ENCODE data around the gene MEI4. TPM values are rescaled to one million over a fixed set of nuclear protein-coding genes. Genes with fewer than 3 reads are reported as not detected.

The MEI4 gene
- total and polyA plus RNA-seq, 2 of the 13 experiments (the other 11 are each of a cell fraction or from before 2014, with no cell fraction given): not detected

- Histone ChIP-seq H2AFZ (ENCODE audit: low read length) (no peak overlapping the region), H3K27me3 (ENCODE audit: control insufficient read depth in 1 of 2, insufficient read depth in 2 of 2, low read length in 2 of 2) (no peaks in the 10 kb centered on the region), H3K9ac (ENCODE audit: insufficient read depth, low read depth, low read length) (no peak overlapping the region), H3K79me2 (ENCODE audit: insufficient read depth, low read length) (no peaks in the 10 kb centered on the region), H3K36me3 (replicated peaks in 1 of 2; ENCODE audit: control insufficient read depth in 1 of 2, insufficient read depth in 2 of 2, low read length in 2 of 2) (no peaks in the 10 kb centered on the region), H3K4me2 (ENCODE audit: low read depth, low read length) (no peak overlapping the region), H3K27ac (ENCODE audit: extremely low read length, insufficient read depth, low read length) (no peak overlapping the region), H3K9me3 (ENCODE audit: low read length) (no peaks in the 10 kb centered on the region), H4K20me1 (ENCODE audit: insufficient read depth, low read length) (no peaks in the 10 kb centered on the region), H3K4me1 (ENCODE audit: insufficient read depth, low read length) (no peaks in the 10 kb centered on the region), H3K4me3 (replicated peaks in 1 of 3; ENCODE audit: insufficient read depth in 1 of 3, low read depth in 2 of 3, low read length in 3 of 3) (no peak overlapping the region)
- in situ Hi-C loops (cut with HindIII; ENCODE audit: extremely low pct_ligation_motif_present, low pct_unique_long_range_greater_than_20kb): no loop called here
- ChIA-PET CTCF (ENCODE audit: low intra/inter-chr PET ratio, low total read pairs) (no interaction called here), POLR2A (no interaction called here)
- no TSS peak for BruUV-seq (replicated peaks)
- no peak for DNase-seq (ENCODE audit: low spot score)
- TF ChIP-seq ZNF446 (CRISPR knock-in tag; IDR thresholded peaks at IDR 0.05) (no peak), ZFY (CRISPR knock-in tag; IDR thresholded peaks at IDR 0.05) (no peak), ARNT (IDR thresholded peaks at IDR 0.05) (no peak), HNF1B (CRISPR knock-in tag; IDR thresholded peaks at IDR 0.05) (no peak), RBAK (CRISPR knock-in tag; IDR thresholded peaks at IDR 0.05) (no peak), HBP1 (CRISPR knock-in tag; IDR thresholded peaks at IDR 0.05; ENCODE audit: low read depth) (no peak), IKZF1 (IDR thresholded peaks at IDR 0.05) (no peak), CBX2 (IDR thresholded peaks at IDR 0.05; ENCODE audit: low read depth, low read length) (no peak), CBX2 (CRISPR knock-in tag; IDR thresholded peaks at IDR 0.05; ENCODE audit: low read depth) (no peak), CCDC6 (CRISPR knock-in tag; IDR thresholded peaks at IDR 0.05) (no peak), JUND (CRISPR knock-in tag; IDR thresholded peaks at IDR 0.05) (no peak), ZNF512B (CRISPR knock-in tag; IDR thresholded peaks at IDR 0.05; ENCODE audit: borderline replicate concordance) (no peak), ZZZ3 (CRISPR knock-in tag; IDR thresholded peaks at IDR 0.05; ENCODE audit: borderline replicate concordance) (no peak), AKAP8 (CRISPR knock-in tag; IDR thresholded peaks at IDR 0.05) (no peak), IKZF5 (CRISPR knock-in tag; IDR thresholded peaks at IDR 0.05) (no peak)
- intact Hi-C loops (cut with micrococcal nuclease; ENCODE audit: unreplicated experiment): no loop called here
- FAIRE-seq: no peak
- ATAC-seq: no peak
Observed at GRCh38 chr6:77853401-77853800, 200.6 kb downstream of the MEI4 start.

All from HepG2 (cell line).